NCI-H2029 (cell line): Measurements from ENCODE around the gene MTARC2.
"Not testable (repeated sequence)": the region's sequence is repeated elsewhere in the genome, so short reads cannot be mapped to it uniquely, and the experiment has no call there.

Experiments
- DNase-seq: peaks from one replicate; lab custom pipeline; 2025; lab: John Stamatoyannopoulos, UW

MTARC2 gene

DNA sequence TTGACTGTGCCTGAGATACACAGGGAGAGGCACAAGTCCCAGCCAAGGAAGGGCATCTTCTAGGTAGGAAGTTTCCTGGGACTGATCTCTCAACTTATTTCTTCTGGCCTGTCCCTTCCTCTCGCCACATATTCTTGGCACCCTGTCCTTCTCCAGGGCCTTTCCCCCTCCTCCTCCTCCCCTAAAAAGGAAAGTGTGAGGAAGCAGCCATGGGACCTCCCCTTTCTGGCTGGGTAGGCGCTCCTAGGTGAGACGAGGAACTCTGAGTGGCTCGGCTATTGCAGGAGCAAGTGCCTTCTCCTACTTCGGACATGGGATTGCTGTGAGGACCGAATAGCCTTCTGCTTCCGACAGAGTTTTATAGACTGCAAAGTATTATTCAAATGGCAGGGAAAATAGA lies 15.5 kb upstream of the MTARC2 start:
- no peak for DNase-seq

DNA sequence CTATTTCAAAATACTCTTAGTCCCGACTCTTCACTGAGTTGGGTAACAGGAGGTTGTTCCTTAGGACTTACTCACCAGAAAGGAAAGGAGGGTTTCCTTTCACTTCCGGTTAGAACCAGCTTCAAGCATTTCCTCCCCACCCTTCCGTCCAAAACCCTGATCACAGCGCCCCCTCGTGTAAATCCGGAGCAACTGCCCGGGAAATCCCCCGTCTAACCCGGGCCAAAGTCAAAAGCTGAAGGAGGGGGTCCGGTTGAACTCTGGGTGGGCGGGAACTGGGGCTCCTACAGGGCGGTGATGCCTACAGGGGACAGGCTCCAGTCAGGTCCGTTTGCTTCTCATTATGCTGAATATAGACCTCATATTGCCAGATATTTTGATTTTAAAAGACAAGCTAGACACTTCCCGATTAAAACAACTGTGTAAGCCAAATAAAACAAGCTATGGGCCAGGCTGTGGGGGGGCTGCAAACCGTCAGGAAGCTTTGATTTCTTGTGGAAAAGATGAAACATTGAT lies 15.0 kb upstream of the MTARC2 start:
- DNase-seq = peak; percentile 64

DNA sequence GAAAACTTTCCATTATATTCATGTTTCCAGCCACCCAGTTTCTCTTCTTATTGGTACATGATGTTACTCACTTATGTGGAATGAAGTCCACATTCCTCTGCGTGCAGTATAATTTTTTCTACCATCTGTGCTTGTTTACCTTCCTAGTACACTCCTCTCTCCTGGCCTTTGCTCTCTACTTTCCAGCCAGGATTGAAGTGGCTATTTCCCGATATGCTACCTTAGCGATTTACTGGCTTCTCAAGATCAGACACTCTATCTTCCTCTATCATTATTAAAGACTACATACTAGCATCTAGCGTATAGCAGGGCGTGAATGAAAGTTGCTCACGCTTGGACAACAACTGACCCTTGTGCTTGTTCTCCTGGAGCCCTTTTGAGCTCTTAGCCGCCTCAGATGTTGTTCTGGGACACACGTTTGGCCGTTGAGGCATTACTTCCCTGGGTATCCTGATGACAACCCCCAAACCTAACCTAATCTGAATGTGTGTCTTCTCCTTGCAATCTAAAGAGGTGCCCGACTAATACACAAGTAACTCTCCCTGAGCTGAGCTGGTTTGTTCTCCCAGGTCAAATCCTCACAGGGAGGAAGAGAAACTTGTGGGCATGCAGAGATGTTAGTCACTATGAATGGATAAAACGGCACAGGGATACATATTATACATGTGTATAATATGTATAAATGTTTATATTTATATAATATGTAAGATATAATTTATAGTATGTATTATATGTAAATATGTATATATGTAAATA lies 13.4 kb upstream of the MTARC2 start:
- DNase-seq = no peak

DNA sequence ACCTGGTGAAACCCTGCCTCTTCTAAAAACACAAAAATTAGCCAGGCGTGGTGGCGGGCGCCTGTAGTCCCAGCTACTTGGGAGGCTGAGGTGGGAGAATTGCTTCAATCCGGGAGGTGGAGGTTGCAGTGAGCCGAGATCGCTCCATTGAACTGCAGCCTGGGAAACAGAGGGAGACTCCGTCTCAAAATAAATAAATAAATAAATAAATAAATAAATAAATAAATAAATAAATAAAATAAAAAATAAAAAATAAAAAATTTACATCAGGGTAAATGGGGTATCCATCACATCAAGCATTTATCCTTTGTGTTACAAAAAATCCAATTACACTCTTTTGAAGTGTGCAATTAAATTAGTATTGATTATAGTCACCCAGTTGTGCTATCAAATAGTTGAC lies 11.8 kb upstream of the MTARC2 start:
- not testable (repeated sequence) for DNase-seq

DNA sequence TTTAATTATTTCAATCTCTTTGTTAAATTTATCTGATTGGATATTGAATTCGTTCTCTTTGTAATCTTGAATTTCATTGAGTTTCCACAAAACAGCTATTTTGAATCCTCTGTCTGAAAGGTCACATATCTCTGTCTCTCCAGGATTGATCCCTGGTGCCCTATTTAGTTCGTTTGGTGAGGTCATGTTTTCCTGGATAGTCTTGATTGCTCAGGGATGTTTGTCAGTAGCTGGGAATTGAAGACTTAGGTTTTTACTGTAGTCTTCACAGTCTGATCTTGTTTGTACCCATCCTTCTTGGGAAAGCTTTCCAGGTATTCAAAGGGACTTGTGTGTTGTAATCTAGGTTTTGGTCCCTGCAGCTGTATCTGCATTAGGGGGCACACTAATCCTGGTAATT lies 6.8 kb upstream of the MTARC2 start:
- no peak for DNase-seq

DNA sequence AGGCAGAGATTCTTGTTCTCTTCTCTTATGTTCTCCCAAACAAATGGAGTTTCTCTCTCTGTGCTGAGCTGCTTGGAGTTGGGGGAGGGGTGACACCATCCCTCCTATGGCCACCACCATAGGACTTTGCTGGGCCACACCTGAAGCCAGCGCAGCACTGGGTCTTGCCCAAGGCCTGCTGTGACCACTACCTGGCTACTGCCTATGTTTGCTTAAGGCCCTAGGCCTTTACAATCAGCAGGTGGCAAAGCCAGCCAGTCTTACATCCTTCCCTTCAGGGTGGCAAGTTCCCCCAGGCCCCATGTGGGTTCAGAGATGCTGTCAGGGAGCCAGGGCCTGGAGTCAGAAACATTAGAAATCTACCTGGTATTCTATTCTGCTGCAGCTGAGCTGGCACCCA lies 6.3 kb upstream of the MTARC2 start:
- DNase-seq = no peak

DNA sequence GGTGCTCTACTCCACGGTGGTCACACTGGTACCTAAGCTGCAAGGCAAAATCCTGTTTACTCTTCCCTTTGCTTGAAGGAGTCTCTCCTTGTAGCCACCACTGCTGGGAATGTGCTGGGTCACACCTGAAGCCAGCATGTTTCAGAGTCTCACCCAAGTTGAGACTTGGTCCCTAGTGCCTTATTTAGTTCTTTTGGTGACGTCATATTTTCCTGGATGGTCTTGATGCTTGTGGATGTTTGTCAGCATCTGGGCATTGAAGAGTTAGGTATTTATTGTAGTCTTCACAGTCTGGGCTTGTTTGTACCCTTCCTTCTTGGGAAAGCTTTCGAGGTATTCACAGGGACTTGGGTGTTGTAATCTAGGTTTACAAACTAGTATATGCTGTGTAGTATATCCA lies 5.6 kb upstream of the MTARC2 start:
- DNase-seq = no peak

DNA sequence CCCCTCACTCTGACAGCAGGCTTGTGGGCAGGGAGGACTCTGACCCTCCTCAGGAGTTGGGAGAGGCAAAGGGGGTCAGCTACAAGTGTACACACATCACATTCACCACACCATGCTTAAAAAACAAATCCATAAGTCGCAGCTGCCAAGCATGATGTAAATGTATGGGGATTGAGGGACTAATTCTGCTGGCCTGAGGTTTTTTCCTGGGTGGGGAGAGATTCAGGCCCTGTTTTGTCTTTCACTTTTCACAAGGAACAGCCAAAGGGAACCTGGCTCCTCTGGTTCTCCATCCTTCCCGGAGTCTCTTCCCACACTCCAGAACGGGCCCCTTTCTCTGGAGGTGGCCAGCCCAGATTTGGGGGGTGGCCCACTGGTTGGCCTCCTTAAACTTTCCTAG lies 1.3 kb upstream of the MTARC2 start:
- no peak for DNase-seq

DNA sequence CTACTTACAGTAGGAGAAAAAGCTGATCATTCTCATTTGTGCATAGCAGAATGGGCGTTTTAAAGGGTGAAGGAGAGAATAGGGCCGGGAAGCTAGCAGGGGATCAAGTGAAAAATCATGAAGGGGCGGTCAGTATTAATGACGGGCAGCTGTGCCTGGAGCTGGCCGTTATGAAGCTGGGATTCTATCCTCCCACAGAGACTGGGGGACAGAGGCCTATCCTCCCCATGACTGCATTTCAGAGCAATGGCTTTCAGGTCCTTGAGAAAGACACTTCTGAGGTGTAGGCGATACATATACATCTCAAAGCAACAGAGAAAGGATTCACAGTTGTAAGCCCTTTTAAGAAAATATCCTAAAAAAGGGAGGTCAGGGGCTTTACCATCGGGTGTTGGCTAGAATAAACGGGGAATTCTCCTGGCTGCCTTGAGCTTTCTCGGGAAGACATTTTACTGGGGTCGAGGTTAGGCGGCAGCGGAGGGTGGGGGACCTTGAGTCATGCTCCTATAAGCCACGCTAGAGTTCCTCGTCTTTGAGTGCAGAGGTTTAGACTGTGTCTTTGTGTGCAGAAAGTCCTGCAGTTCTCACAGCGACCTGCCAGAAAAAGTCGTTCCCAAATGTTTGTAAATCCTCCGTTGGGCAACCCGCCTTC lies 559 bp upstream of the MTARC2 start:
- DNase-seq = no peak

DNA sequence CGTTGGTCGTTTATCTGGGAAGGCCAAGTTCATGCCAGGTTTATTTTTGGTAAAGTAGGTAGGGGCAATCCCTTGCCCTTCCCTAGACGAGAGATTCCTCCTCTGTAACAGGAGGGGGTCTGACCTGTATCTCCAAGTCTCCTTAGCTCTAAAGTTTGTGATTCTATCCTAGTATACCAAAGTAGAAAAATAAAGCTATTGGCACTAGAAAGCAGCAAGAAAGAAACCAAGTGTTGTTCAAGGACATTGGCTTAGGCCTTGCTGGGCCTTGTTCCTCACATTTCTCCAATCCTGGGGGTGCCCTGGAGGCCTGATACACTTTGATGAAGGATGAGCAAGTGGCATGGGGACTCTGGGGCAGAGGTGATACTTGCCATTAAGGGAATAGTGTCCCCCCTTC lies 814 bp downstream of the MTARC2 start:
- no peak for DNase-seq

DNA sequence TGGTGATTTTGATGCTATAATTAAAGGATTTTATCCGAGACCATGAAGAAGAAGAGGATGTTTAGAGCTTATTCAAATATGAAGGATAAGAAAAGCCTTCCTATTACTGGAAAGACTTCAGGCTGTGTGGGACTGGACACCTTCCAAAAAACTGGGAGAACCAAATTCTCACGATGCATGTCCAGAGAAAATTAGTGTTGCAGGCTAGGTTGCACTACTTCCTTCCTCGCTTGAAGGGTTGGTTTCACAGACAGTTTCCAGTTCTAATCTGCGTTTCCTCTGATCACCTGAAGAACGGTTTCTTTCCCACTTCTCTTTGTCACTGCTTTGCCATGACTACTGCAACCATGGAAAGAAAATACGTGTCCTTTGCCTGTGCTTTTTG lies 2.0 kb downstream of the MTARC2 start:
- DNase-seq = no peak

DNA sequence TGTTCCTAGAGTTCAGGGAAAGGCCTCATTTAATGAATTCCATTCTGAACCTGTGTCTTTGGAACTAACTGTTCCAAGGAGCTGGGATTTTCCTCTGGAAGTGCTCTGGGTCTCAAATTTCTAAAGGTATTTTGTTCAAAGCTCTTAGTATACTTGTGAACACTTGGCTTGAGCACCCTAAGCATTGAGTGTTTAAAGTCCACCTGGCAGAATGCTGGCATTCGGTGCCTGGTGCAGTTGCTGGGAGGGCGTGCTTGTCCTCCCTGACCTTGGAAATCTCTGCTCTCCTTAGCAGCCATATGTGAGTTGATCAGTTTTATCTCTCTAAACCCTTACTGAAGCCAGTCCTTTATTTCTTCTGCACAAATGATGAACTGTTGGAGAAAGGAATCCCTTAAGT lies 3.0 kb downstream of the MTARC2 start:
- no peak for DNase-seq

DNA sequence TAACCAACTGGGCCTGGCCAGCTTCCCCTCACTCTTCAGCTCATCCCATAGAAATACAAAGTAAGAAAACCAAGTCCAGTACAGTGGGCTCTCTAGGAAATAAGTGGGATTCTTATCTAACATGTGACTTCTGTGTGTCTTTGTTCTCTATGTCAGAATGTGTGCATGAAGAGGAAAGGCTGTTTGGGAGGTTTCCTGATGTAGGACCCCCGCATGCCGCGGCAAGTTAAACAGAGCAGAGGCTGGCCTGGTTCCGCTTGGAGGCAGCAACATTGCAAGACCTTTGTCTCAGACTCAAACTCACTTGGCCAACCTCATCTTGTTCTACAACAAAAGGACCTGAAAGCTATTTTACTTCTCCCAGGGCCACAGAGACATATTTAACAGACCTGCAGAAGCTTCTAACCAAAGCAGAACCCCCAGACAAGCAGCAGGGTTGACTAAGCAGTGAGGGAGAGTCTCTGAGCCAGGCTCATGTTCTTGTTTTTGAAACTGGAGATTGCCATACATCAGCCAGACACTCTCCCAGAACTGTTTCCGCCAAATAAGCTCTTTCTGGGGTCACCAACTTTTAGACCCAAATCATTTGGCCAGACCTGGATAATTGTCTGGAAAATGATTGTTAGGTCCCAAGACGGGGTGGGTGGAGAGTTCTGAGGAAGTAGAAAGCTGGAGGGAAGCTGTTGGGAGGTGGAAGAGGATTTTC lies 6.2 kb downstream of the MTARC2 start:
- no peak for DNase-seq

DNA sequence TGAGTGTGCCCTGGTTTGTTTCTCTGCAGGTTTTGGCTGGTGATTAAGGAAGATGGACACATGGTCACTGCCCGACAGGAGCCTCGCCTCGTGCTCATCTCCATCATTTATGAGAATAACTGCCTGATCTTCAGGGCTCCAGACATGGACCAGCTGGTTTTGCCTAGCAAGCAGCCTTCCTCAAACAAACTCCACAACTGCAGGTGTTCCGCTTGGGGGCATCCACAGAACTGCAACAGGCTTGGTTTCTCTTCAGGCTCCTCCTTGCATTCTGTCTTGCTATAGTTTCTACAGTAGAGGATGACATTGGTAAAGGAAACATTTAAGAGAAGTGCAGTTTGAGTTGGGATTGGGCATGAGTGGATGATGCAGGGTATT lies 6.8 kb downstream of the MTARC2 start:
- no peak for DNase-seq

DNA sequence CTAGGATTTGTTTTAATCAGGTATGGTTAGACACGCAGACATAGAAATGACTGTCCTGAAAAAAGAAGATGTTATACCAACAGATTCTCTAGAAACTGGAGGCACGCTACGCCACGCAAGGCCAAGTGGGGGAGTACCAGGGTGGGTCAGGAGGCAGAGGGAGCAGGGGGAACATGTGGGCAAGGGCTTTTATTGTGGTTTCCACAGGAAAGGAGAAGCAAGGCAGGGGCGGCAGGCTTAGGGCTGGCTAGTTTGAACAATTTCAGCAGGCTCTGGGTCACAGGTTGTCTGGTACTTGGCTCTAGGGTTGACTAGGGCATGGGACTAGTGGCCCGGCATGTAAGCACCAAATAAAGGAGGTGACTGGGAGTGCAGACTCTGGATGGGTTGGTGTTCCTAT lies 7.2 kb downstream of the MTARC2 start:
- DNase-seq = no peak

DNA sequence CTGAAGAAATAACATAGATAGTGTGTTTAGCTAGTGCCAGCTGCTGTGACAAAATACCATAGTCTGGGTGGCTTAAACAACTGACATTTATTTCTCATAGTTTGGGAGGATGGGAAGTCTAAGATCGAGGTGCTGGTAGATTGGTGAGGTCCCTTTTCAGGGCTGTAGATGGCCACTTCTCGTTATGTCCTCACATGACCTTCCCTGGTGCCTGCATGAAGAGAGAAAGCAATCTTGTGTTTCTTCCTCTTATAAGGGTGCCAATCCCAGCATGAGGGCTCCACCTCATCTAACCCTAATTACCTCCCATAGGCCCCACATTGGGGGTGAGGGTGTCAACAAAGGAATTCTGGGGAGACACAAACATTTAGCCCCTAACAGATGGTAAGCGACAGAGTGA lies 9.3 kb downstream of the MTARC2 start:
- DNase-seq = no peak

DNA sequence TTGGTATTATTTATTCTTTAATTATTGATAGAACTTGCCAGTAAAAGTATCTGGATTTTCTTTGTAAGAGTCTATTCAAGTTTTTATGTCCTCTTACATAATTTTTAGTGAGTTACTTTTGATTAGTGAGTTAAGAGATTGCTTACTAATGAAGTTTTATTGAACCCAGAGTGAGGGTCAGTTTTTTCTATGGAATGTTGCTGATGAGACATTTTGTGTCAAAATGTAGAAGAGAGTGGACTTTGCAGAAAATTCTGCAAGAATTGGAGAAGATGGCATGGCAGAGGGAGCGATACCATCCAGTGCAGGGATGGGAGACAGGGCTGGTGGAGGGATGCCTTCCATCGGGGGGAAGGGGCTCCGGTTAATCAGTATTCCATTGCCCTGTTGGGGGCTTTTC lies 11.0 kb downstream of the MTARC2 start:
- DNase-seq = no peak

DNA sequence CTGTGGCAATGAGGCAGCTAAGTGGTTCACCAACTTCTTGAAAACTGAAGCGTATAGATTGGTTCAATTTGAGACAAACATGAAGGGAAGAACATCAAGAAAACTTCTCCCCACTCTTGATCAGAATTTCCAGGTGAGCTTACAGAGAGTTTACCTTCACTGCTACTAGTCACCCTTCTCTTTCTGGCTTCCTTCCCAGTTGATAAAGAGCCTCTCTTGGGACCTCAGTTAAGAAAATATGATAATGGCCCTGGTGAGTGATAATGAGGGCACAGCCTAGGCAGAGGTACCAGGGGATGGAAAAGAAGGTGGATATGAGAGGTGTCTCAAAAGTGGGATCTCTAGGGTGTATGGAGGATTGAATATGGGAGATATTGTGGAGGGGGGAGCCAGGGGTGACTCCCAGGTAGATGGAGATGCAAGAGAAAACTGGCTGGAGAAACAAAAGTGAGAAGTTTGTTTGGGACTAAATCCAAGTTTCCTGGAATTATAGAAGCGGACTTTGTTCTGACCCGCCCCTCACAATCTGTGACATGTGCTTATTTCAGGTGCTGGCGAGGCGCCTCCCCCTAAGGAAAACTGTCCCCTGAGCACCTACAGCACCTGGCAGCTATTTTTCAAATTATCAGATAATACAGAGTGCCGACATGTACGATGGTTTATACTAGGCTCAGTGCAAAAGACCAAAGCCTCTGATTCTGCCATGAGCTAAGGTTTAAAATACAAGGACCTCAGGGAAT lies 13.7 kb downstream of the MTARC2 start:
- DNase-seq = no peak

DNA sequence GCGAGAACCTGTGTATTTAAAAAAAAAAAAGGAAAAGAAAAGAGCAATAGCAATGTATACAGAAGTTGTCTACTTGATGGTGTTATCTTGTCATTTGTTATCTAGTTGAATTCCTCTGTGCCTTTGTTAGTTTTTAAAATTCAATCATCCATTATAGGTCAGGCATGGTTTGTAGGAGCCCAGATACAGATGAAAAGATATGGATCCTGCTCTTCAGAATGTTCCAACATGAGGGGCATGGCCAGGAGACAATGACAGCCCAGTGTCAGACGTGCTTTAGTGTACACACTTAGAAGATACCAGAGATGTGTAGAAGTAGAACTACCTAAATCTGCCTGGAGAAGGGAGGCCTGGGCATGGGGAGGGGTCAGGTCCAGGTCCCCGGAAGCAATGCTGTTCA lies 16.6 kb downstream of the MTARC2 start:
- no peak for DNase-seq

DNA sequence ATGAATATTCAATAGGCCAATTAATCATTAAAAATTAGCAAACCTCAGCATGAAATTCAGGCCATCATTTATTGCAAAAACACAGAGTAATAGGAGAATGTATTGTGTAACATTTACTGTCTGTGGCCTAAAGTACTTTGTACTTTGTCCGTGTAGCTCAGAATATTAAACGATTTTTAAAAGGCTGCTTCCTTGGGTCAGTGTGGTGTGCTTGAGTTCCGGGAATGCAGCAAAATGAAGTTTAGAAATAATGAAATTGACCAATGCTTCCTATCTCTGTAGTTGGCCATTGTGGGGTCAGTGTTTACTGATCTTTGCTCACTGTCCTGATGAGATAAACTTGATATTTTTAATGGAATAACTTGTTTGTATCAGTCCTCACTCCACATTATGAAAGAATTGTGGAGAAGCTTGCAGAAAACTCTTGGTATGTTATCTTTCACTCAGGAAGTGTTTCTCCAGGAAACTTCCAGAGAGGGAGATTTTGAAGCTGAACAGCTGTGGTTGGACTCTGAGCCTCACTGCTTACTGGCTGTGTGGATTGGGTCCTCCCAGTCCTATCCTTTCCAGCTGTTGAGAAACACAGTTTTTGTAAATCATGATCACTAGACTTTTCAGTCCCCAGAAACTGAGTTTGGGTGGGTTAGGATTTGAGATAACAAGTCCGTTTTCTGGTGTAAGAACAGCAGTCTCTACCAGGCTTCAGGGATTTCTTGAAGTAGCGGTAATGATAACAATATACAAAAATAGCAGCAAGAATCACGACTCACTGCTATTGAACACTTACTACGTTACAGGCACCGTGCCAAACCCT lies 19.4 kb downstream of the MTARC2 start:
- DNase-seq = no peak

DNA sequence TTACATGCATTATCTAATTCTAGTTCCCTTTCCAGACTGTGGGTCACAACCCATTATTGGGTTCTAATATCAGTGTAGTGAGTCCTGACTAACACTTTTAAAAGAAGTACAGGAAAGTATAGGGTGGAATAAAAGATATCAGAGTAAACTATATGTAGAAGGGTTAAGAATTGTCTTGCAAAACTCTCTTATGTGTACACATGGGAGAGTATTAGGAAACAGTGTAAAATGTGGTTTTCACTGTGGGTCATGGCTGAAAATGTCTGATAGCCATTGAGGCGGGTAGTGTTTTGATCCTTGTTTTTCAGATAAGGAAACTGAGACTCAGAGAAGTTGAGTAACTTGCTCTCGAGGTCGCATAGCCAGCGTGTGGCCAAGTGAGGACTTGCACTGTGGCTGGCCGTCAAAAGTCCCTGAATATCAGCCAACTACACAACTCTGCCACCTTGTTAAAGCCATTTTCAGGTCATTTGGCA lies 20.0 kb downstream of the MTARC2 start:
- DNase-seq = no peak

DNA sequence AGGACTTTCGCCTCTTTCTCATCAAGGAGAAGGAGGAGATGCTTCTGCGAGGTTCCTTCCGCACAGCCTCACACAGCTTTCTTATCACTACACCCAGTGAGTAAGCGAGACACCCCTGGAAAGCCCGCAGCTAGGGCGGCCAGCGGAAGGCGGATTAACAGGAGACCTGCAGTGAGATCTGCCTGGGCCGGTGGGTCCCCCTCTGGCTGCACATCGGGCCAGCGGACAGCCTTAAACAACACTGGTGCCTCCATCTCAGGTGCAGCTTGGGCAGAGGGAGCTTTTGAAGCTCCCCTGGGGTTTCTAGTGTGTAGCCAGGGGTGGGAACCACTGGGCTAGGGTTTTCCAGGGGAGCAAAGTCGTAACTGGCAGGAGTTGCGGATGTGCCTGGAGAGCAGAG lies 21.1 kb downstream of the MTARC2 start:
- DNase-seq = no peak
